Gastrocnemius medialis (tissue), 4 donors: ENCODE measurements around the gene INPP5J.
"Not testable (repeated sequence)": the region's sequence is repeated elsewhere in the genome, so short reads cannot be mapped to it uniquely, and the experiment has no call there.

Source experiments
- POLR2A ChIP-seq, 2 donors: fragments of 450-650 bp; IDR thresholded peaks; one replicate each; pipeline ENCODE4 v1.6.1; 2017; ENCODE audit warnings: antibody characterized with exemption in 2 of 2, mild to moderate bottlenecking in 2 of 2, moderate library complexity in 2 of 2
- TF ChIP-seq, protein P1 (sequence below), 5 experiments: fragments of 450-650 bp in 3 of 5; fragments of 200-600 bp in 2 of 5; sonication (generic) in 2 of 5; IDR thresholded peaks in 4 of 5; conservative IDR thresholded peaks in 1 of 5; 1 replicate in 4 of 5; 2 replicates in 1 of 5; pipeline ENCODE4 v1.5.1; 2016 to 2019; ENCODE audit warnings: antibody characterized with exemption in 5 of 5, mild to moderate bottlenecking in 3 of 5, moderate library complexity in 3 of 5

DNA sequence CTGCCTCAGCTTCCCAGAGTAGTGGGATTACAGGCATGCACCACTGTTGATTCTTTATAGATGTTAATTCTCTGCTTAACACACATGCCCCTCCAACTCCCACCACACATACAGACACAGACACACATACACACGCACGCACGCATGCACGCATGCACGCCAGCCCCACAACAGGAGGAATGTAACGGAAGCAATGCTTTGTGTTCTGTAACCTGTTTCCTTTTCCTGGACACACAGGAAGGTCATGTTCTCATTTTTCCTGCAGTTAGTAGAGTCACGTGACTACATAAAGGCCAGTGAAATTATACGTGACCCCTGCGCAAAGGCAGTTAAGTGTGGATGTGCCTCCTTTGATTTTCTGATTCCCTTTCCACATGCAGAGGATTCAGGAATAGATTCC is 49.6 kb upstream of the INPP5J start:
- TF ChIP-seq, protein P1, sequence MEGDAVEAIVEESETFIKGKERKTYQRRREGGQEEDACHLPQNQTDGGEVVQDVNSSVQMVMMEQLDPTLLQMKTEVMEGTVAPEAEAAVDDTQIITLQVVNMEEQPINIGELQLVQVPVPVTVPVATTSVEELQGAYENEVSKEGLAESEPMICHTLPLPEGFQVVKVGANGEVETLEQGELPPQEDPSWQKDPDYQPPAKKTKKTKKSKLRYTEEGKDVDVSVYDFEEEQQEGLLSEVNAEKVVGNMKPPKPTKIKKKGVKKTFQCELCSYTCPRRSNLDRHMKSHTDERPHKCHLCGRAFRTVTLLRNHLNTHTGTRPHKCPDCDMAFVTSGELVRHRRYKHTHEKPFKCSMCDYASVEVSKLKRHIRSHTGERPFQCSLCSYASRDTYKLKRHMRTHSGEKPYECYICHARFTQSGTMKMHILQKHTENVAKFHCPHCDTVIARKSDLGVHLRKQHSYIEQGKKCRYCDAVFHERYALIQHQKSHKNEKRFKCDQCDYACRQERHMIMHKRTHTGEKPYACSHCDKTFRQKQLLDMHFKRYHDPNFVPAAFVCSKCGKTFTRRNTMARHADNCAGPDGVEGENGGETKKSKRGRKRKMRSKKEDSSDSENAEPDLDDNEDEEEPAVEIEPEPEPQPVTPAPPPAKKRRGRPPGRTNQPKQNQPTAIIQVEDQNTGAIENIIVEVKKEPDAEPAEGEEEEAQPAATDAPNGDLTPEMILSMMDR (IDR thresholded peaks at IDR 0.05 in 4 of 5, conservative IDR thresholded peaks at IDR 0.05 in 1 of 5), result not testable (repeated sequence)
- TF ChIP-seq POLR2A (IDR thresholded peaks at IDR 0.05), result not testable (repeated sequence)
